Uterus (tissue), 2 donors: ENCODE measurements around the gene RABGAP1L.

Experiments
- CTCF ChIP-seq, 4 experiments: fragments of 200-600 bp in 2 of 4; fragments of 450-650 bp in 2 of 4; sonication (generic) in 2 of 4; IDR thresholded peaks; one replicate each; pipeline ENCODE4 v1.5.1; 2016 to 2019; ENCODE audit warnings: antibody characterized with exemption in 4 of 4, mild to moderate bottlenecking in 2 of 4, moderate library complexity in 1 of 4
- POLR2A ChIP-seq, 2 donors: fragments of 450-650 bp; IDR thresholded peaks; one replicate each; pipeline ENCODE4 v1.6.1; 2016; ENCODE audit warnings: antibody characterized with exemption in 2 of 2, mild to moderate bottlenecking in 1 of 2, moderate library complexity in 1 of 2

GRCh38 chr1:174922121-174922520 lies 762.8 kb downstream of the RABGAP1L start:
- TF ChIP-seq CTCF (IDR thresholded peaks at IDR 0.05) = no peak
- TF ChIP-seq POLR2A (IDR thresholded peaks at IDR 0.05) = no peak
